Osteoblast (primary cell): ENCODE results near the gene PIP4K2B. TPM values are rescaled to one million over a fixed set of nuclear protein-coding genes. Genes with fewer than 3 reads are reported as not detected.

Experiments
- DNase-seq: peaks from one replicate; pipeline ENCODE4 v3.0.0; 2011; ENCODE audit warnings: low spot score, mixed read lengths; ENCODE audit not compliant: insufficient read length; ENCODE audit errors: missing footprints
- H2AFZ ChIP-seq: 2 replicates; pipeline ENCODE4 v1.6.0; 2011; ENCODE audit warnings: mild to moderate bottlenecking, low read length
- H3K27ac ChIP-seq: 2 replicates; pipeline ENCODE4 v1.5.1; 2011; ENCODE audit warnings: mild to moderate bottlenecking, low read depth, low read length, moderate library complexity
- H3K27me3 ChIP-seq: 2 replicates; pipeline ENCODE4 v1.6.0; 2012; ENCODE audit warnings: mild to moderate bottlenecking, control low read depth, inconsistent platforms, low read length, moderate library complexity; ENCODE audit not compliant: insufficient read depth
- H3K36me3 ChIP-seq: 2 replicates; pipeline ENCODE4 v1.5.1; 2011; ENCODE audit warnings: mild to moderate bottlenecking, low read length, control low read depth, moderate library complexity; ENCODE audit not compliant: insufficient read depth
- H3K4me1 ChIP-seq: 2 replicates; pipeline ENCODE4 v1.5.1; 2011; ENCODE audit warnings: mild to moderate bottlenecking, low read length, control low read depth, moderate library complexity; ENCODE audit not compliant: insufficient read depth
- H3K4me2 ChIP-seq: 2 replicates; pipeline ENCODE4 v1.6.0; 2011; ENCODE audit warnings: mild to moderate bottlenecking, low read length; ENCODE audit not compliant: insufficient read depth
- H3K4me3 ChIP-seq: fragments of 200-600 bp; sonication (generic); 3 replicates; pipeline ENCODE4 v1.5.1; 2012; ENCODE audit warnings: mild to moderate bottlenecking, low read length, inconsistent platforms; ENCODE audit not compliant: insufficient read depth
- H3K79me2 ChIP-seq: 2 replicates; pipeline ENCODE4 v1.6.0; 2012; ENCODE audit warnings: mild to moderate bottlenecking, low read length, control low read depth, inconsistent platforms; ENCODE audit not compliant: insufficient read depth
- H3K9me3 ChIP-seq: 2 replicates; pipeline ENCODE4 v1.5.1; 2011; ENCODE audit warnings: low read depth, low read length, control low read depth
- H4K20me1 ChIP-seq: 2 replicates; pipeline ENCODE4 v1.6.0; 2012; ENCODE audit warnings: mild to moderate bottlenecking, low read length, control low read depth; ENCODE audit not compliant: insufficient read depth
- total RNA-seq: library from RNA; depleted of rRNA; stranded (reverse); fragments of >200 nt; gene quantifications from 2 replicates; pipeline ENCODE4 v1.2.3, GENCODE V29; 2012
- TF ChIP-seq, protein P1 (sequence below): IDR thresholded peaks from 2 replicates; pipeline ENCODE4 v1.5.1; 2011; ENCODE audit warnings: mild to moderate bottlenecking, low read depth, low read length, moderate library complexity; ENCODE audit errors: extremely low read depth

Gene PIP4K2B
- total RNA-seq, 1 donor = 48.1 TPM

DNA sequence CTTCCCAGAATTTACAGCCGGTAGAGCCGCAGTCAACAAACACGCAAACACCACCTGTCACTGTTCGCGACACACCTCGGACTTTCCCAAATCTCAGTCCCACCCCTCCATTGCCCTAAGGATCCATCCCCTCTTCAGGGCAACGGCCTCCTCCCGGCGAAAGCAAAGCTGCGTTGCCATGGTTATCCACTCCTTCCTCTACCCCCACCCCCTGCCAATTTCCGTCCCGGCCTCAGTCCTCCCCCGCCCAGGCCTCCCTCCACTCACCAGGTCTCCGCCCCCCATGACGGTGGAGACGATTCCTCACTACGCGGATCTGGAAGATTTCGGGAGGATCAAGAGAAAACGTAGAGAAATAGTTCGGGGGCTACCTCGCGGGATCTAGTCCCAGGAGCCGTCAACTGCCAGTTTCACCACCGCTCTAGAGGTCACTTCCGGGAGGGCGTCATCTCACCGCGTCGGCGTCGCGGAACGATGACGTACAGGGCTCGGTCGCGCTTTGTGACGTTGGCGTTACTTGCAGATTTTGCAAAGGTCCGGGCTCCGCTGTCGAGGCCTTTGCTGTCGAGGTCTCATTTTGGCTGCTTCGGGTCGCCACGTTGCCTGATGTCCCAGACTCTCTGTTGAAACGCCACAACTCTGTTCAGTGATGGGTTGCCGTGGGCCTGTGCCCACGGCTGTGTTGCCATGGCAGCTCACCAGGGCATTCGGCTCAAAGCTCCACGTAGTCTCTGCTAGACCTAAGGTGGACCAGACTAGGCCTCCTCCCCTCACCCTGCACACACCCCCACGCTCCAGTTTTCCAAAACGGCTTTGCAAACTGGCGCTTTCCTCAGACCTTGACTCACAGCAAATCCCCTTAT lies 25.8 kb upstream of the PIP4K2B start, which contains the start of gene CWC25:
Gene CWC25 (minus strand): TSS at position 423 of the 863 bp plus-strand sequence. CDS start 138 bp downstream, at position 285.
- Histone ChIP-seq H3K27me3 (no peaks in the 10 kb centered on the region), H2AFZ (peak within 1 kb of the TSS; percentile 95), H4K20me1 (no peaks in the 10 kb centered on the region), H3K79me2 (peaks cover 47% of the 10 kb centered on the region), H3K36me3 (peaks cover 9% of the 10 kb centered on the region), H3K9me3 (no peaks in the 10 kb centered on the region), H3K4me1 (peaks cover 15% of the 10 kb centered on the region), H3K4me3 (peak within 1 kb of the TSS; percentile 100), H3K27ac (peak within 1 kb of the TSS; percentile 100), H3K4me2 (peak within 1 kb of the TSS; percentile 98)
- TF ChIP-seq, protein P1, sequence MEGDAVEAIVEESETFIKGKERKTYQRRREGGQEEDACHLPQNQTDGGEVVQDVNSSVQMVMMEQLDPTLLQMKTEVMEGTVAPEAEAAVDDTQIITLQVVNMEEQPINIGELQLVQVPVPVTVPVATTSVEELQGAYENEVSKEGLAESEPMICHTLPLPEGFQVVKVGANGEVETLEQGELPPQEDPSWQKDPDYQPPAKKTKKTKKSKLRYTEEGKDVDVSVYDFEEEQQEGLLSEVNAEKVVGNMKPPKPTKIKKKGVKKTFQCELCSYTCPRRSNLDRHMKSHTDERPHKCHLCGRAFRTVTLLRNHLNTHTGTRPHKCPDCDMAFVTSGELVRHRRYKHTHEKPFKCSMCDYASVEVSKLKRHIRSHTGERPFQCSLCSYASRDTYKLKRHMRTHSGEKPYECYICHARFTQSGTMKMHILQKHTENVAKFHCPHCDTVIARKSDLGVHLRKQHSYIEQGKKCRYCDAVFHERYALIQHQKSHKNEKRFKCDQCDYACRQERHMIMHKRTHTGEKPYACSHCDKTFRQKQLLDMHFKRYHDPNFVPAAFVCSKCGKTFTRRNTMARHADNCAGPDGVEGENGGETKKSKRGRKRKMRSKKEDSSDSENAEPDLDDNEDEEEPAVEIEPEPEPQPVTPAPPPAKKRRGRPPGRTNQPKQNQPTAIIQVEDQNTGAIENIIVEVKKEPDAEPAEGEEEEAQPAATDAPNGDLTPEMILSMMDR = no peak
- peak; percentile 98 for DNase-seq

DNA sequence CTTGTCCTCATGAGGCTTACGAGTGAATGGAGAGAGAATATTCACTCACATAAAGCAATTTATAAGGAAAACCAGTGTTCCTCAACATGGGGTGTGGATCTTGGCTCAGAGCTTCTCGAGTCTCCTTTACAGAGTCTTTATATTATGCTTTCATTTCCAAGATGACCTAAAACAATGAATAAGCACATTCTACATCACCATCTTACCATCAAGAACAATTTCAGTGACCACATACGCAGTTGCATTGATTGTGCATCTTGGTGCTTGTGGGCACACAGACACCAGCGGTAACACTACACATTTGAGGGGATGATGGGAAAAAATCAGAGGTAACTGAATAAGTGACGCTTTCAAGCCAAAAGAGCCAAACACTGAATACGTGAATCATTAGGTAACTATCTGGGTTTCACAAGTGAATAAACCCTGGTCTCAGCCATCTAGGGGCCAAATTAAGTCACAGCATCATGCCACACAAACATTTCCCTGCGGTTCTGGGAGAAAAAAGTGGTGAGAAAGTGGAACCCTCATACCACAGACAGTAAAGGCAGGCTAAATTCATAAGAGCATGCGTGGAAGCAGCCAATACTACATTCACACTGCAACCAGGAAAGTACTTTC lies 16.3 kb upstream of the PIP4K2B start:
- peak overlapping the region; percentile 82 for H3K4me2 ChIP-seq
- H3K27me3 ChIP-seq = no peaks in the 10 kb centered on the region
- peak overlapping the region; percentile 95 for H3K27ac ChIP-seq
- peaks cover 15% of the 10 kb centered on the region for H3K4me1 ChIP-seq
- H3K79me2 ChIP-seq = peaks cover 38% of the 10 kb centered on the region
- H2AFZ ChIP-seq = peak overlapping the region; percentile 70
- H3K36me3 ChIP-seq = peaks cover 54% of the 10 kb centered on the region
- peak overlapping the region; percentile 45 for H3K4me3 ChIP-seq
- TF ChIP-seq, protein P1 = peak; percentile 65
- H3K9me3 ChIP-seq = no peaks in the 10 kb centered on the region
- H4K20me1 ChIP-seq = peaks cover 17% of the 10 kb centered on the region
- peak; percentile 92 for DNase-seq

DNA sequence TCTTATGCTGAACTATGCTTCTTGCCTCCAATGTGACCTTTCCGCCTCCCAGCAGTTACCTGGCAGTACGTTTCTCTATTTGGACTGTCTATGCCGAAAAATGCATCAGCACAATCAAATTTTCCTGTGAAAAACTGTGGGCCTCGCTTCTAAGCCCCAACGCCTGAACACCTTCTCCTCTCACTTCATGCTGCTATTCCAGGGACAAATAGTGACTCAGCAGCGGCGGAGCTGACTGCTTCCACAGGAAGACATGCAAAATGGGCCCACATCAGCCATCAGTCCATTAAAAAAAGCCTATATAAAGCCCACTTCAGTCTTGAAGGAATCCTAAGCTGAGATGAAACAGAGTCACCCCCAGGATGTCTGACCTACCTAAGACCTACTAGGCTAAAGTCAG lies 10.5 kb upstream of the PIP4K2B start:
- H3K79me2 ChIP-seq = peaks cover 3% of the 10 kb centered on the region

More for the DNA sequence above, 10.5 kb upstream of the PIP4K2B start:
- H3K4me3 ChIP-seq = no peak overlapping the region
- peaks cover 65% of the 10 kb centered on the region for H3K36me3 ChIP-seq
- DNase-seq = no peak
- TF ChIP-seq, protein P1 = no peak
- H4K20me1 ChIP-seq = peaks cover under 1% of the 10 kb centered on the region
- H3K4me1 ChIP-seq = no peaks in the 10 kb centered on the region
- no peaks in the 10 kb centered on the region for H3K27me3 ChIP-seq
- H3K9me3 ChIP-seq = no peaks in the 10 kb centered on the region
- no peak overlapping the region for H3K4me2 ChIP-seq
- no peak overlapping the region for H3K27ac ChIP-seq
- H2AFZ ChIP-seq = no peak overlapping the region
